ENCODE measurements around the gene FAM170B. TPM values are rescaled to one million over a fixed set of nuclear protein-coding genes. Genes with fewer than 3 reads are reported as not detected.

Gene FAM170B
- total RNA-seq, 1 donor from 2014 or later, result not detected

DNA sequence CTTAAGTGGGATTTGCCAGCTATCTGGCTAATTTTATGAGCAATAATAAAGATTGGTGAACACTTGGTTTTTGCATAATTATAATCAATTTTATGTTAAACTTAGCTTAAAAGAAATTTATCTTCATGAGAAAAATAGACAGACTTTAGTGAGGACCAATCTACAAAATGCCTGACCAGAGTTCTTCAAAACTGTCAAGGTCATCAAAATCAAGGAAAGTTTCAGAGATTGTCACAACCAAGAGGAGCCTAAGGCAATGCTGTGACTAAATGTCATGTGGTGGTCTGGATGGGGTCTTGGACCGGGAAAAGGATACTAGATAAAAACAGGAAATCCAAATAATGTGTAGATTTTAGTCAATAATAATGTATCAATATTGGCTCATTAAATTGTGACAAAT, 17.7 kb upstream of the FAM170B start:
- no peak for DNase-seq

GRCh38 chr10:49151025-49151445, 17.2 kb upstream of the FAM170B start:
- DNase-seq, result no peak

GRCh38 chr10:49150426-49150825, 16.6 kb upstream of the FAM170B start:
- DNase-seq, result no peak

GRCh38 chr10:49149881-49150280, 16.1 kb upstream of the FAM170B start:
- DNase-seq, result no peak

- DNase-seq, result no peak
Measured at GRCh38 chr10:49144058-49144720, 10.4 kb upstream of the FAM170B start.

DNA sequence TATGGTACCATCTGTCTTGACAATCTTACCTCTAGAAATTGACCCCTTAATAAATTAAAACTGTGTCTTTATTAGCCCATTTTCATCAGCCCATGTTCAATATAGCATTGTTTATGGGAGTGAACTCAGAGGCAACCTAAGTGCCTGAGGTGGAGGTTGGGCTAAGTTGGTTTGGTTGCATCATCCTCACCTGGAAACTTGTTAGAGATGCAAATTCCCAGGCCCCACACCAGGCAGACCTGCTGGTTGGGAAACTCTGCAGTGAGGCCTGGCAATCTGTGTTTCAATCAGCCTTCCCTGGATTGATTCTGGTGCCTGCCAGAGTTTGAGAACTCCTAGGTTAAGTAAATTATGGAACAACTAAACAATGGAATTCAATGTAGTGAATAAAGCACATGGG, 9.4 kb upstream of the FAM170B start:
- DNase-seq, result no peak

- no peak for DNase-seq
Measured at GRCh38 chr10:49141541-49142332, 7.9 kb upstream of the FAM170B start.

GRCh38 chr10:49140304-49141177, 6.7 kb upstream of the FAM170B start:
- no peak for DNase-seq

DNA sequence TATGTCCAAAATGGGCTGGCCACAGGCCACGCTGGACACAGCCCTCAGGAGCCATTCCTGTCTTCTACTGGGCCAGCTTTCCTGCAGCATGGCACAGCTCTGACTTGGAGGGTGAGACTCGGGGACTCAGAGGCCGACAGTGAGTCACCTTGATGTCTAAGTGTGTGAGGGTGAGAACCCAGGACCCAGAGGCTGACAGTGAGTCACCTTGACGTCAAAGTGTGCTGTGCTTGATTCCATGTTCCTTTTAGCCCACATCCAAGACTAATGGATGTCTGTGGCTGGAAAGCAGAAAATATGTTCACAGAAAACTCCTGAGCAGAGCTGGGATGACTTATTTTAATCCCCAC, 6.0 kb upstream of the FAM170B start:
- no peak for DNase-seq

- no peak for DNase-seq
Measured at GRCh38 chr10:49139028-49139845, 5.4 kb upstream of the FAM170B start.

GRCh38 chr10:49138361-49138891, 4.6 kb upstream of the FAM170B start:
- DNase-seq, result no peak

- no peak for DNase-seq
Measured at GRCh38 chr10:49136525-49136924, 2.7 kb upstream of the FAM170B start.

DNA sequence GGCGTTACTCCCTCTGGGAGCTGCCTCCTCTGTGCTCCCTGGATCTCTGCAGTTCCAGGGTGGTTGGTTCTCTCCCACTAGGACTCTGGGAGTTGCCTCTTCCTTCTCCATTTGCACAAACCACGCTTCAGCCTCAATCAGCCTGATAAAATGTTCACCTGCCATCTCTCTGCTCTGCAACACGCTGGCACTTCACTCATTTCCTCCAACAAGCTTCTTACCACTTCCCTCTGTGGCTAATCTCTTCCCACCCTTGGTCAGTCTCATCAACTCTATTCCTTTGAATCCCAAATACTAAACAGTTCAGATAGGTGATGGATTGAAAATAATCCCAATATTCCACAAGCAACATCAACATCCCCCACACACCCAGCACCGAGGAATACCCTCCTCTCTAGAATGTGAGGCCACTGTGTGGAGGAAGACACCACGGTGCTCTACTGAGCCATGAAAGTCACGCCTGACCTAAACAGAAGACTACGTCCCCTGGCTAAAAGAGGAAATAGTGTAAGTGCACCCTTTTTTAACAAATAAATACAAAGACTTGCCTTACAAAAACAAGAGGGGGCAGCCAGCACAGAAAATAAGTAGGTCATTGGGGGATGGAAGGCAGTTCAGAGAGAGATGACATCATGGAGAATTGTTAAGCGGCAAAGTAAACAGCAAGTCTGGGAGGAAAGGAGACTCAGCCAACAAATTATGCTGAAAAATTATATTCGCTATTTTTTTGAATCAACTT, 1.9 kb upstream of the FAM170B start:
- DNase-seq, result no peak

- no peak for DNase-seq
Measured at GRCh38 chr10:49134327-49134726, 506 bp upstream of the FAM170B start.

GRCh38 chr10:49132362-49132737, 1.5 kb downstream of the FAM170B start:
- no peak for DNase-seq

GRCh38 chr10:49131507-49132361, 2.1 kb downstream of the FAM170B start:
- no peak for DNase-seq

GRCh38 chr10:49129376-49129775, 4.4 kb downstream of the FAM170B start:
- no peak for DNase-seq

- DNase-seq, result no peak
Measured at GRCh38 chr10:49128854-49129253, 5.0 kb downstream of the FAM170B start.

GRCh38 chr10:49123981-49124950, 9.6 kb downstream of the FAM170B start:
- no peak for DNase-seq
